GM12891 (cell line): Measurements from ENCODE around the gene MVB12A.

ENCODE experiments used
- PAX5 ChIP-seq: IDR thresholded peaks from 2 replicates; pipeline ENCODE4 v1.6.1; 2011; ENCODE audit warnings: low read length, moderate library complexity, mild to moderate bottlenecking; ENCODE audit not compliant: insufficient read depth, severe bottlenecking
- POLR2A ChIP-seq: IDR thresholded peaks from 2 replicates; pipeline ENCODE4 v1.6.1; 2011; ENCODE audit warnings: low read depth, low read length, control low read depth
- POLR2AphosphoS5 ChIP-seq: IDR thresholded peaks from 2 replicates; pipeline ENCODE4 v1.6.1; 2011; ENCODE audit warnings: low read depth, low read length, control low read depth
- SPI1 ChIP-seq: IDR thresholded peaks from 2 replicates; pipeline ENCODE4 v1.6.1; 2011; ENCODE audit warnings: low read depth, low read length, control low read depth

GRCh38 chr19:17406046-17406886, 13.6 kb upstream of the MVB12A start:
- TF ChIP-seq SPI1: no peak
- peak; percentile 7; the same call in 1 of the 2 replicates for TF ChIP-seq POLR2AphosphoS5
- TF ChIP-seq PAX5: no peak
- TF ChIP-seq POLR2A: no peak; the same call in 1 of the 2 replicates
